ENCODE results near the gene CCDC12. TPM values are rescaled to one million over a fixed set of nuclear protein-coding genes. Genes with fewer than 3 reads are reported as not detected.

The CCDC12 gene
- total RNA-seq, 4 donors from 2014 or later: 64.6 to 101 (median 82.5) TPM

DNA sequence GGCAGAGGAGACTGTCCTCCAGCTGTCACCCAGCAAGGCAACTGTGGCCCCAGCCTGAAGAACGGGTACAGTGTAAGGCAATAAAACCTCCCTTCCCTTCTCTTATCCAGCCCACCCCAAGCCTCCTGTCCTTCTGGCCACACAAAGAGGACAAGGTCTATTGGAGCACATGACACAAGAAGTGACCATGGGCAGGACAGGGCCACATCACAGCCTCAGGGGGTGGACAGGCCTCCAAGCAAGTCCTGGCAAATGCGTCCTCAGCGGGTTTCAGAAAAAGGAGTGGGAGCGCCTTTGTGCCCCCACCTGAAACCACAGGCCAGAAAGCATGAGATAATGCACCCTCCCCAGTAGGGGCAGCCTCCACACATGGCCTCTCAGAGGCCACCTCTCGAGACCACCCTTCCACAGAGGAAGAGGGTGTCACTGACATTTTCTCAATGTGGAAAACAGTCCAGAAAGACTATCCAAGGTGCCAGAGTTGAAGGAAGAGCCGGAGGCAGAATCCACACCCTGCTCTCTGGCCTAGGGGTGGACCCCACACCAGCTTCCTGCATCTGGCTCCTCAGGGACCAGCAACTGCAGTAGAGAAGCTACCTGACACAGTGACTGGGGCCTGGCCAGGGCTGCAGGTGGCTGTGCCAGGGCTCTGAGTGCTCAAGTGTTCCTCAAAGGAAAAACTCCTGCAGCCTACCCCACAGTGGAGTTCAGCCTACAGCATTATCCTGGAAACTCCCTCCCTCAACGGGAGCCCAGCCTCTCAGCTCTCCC is 43.9 kb downstream of the CCDC12 start:
- DNase-seq (ENCODE audit: low spot score in 2 of 2): no peak
- TF ChIP-seq, protein P1, sequence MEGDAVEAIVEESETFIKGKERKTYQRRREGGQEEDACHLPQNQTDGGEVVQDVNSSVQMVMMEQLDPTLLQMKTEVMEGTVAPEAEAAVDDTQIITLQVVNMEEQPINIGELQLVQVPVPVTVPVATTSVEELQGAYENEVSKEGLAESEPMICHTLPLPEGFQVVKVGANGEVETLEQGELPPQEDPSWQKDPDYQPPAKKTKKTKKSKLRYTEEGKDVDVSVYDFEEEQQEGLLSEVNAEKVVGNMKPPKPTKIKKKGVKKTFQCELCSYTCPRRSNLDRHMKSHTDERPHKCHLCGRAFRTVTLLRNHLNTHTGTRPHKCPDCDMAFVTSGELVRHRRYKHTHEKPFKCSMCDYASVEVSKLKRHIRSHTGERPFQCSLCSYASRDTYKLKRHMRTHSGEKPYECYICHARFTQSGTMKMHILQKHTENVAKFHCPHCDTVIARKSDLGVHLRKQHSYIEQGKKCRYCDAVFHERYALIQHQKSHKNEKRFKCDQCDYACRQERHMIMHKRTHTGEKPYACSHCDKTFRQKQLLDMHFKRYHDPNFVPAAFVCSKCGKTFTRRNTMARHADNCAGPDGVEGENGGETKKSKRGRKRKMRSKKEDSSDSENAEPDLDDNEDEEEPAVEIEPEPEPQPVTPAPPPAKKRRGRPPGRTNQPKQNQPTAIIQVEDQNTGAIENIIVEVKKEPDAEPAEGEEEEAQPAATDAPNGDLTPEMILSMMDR (IDR thresholded peaks at IDR 0.05): no peak
- no peak for TF ChIP-seq POLR2A (IDR thresholded peaks at IDR 0.05)
- WGBS, 2 donors: 66 to 74% methylated on average over 7 of the region's 7 CpGs
- H3K4me3 ChIP-seq (ENCODE audit: low read depth, poor library complexity, severe bottlenecking): no peak overlapping the region
- intact Hi-C loops (cut with DNase I; ENCODE audit: low total_unique reads): no loop called here

DNA sequence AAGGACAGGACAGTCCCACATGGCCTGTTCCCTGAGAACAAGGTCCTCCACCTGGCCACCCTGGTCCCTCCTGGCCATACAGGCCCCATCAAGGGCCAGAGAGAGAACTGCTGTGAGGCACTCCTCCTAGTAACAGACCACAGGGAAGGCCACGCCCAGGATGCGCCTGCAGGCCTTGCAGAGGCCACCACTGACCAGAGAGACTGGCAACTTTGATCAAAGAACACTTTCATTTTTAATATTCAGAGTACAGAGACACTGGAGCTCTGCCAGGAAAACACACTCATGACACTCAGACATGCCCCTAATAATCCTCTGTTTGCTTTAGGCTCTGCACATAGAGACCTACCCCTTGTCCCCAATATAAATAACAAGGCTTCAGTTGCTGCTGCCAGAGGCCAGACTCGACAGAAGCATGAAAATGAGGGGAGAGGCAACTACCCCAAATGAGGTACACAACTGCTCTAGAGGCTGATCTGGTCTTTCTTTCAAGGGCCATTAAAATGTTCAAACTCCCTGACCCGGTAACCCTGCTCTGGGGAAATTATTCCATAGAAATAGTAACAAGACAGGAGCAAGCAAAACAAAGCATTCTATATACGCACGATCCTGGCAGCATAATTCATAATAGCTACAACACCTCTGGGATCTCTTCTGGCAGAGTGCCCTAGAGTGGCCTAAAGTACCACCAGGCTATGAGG is 44.8 kb downstream of the CCDC12 start:
- DNase-seq (ENCODE audit: low spot score in 2 of 2): no peak
- no peak overlapping the region for H3K4me3 ChIP-seq (ENCODE audit: low read depth, poor library complexity, severe bottlenecking)
- TF ChIP-seq POLR2A (IDR thresholded peaks at IDR 0.05): no peak
- TF ChIP-seq, protein P1 (IDR thresholded peaks at IDR 0.05): no peak
- intact Hi-C loops (cut with DNase I; ENCODE audit: low total_unique reads): no loop called here
- 44 to 56% methylated on average over 6 of the region's 6 CpGs for WGBS, 2 donors

DNA sequence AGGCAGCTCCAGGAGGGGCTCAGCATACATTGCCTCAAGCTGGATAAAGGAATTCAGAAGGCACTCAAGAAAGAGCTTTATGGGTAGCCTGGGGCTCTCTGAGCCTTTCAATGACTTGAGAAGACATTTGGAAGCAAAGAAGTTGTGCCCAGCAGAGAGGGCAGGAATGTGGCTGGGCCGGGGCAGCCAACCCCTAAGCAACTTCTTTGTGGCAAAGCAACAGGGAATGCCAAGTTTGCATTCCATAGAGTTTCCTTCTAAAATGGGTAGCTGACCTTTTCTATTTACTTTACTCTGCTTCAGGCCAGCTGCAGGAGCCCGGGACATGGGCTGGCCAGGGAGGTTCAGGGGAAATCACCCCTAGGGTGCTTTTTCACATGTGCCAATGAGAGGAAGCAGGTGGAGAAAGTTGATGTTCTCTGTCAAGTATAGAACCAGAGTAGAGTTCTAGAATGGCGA is 45.6 kb downstream of the CCDC12 start:
- intact Hi-C loops (cut with DNase I; ENCODE audit: low total_unique reads): no loop called here

DNA sequence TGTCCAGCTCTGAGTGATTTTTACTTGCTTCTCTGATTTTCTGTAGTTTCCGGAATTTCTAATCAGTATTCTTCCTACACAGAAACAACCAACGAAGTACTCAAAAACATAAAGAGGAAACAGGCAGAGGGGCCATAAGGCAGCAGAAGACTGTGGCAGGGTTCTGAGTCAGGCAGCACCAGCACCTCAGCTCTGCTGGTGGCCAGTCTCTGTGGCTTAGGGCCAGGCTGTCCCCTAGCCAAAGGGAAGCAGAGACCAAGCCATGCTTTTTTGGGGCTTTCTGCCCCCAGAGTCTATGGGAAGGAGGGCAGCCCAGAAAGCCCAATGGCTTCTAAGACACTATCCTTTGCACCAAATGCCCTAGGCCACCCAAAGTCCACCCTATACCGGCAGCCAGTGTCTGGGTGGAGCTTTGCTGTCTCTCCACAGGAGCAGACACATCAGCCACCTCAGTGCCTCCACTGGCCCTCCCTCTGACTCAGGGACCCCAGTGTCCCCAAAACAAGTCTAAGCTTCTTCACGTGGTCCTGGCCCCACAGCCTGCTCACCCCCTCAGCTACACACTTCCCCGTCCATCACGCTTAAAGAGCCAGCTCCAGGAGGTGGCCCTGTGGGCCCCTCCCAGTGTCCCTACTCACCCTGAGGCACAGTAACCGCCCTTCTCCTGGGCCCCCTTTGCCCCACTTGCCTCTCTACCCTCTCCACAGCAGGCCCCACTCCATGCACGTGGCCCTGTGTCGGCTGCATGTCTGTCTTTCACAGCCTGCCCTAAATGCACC is 46.2 kb downstream of the CCDC12 start:
- DNase-seq (ENCODE audit: low spot score in 2 of 2): no peak
- no peak overlapping the region for H3K4me3 ChIP-seq (ENCODE audit: low read depth, poor library complexity, severe bottlenecking)
- 69 to 75% methylated on average over 9 of the region's 9 CpGs for WGBS, 2 donors
- intact Hi-C loops (cut with DNase I; ENCODE audit: low total_unique reads): no loop called here
- TF ChIP-seq POLR2A (IDR thresholded peaks at IDR 0.05): no peak
- TF ChIP-seq, protein P1 (IDR thresholded peaks at IDR 0.05): no peak

More for the DNA sequence above, 45.6 kb downstream of the CCDC12 start:
- no peak overlapping the region for H3K4me3 ChIP-seq (ENCODE audit: low read depth, poor library complexity, severe bottlenecking)
- 69 to 70% methylated on average over 3 of the region's 3 CpGs for WGBS, 2 donors
- no peak for TF ChIP-seq POLR2A (IDR thresholded peaks at IDR 0.05)
- TF ChIP-seq, protein P1 (IDR thresholded peaks at IDR 0.05): no peak
- no peak for DNase-seq (ENCODE audit: low spot score in 2 of 2)

DNA sequence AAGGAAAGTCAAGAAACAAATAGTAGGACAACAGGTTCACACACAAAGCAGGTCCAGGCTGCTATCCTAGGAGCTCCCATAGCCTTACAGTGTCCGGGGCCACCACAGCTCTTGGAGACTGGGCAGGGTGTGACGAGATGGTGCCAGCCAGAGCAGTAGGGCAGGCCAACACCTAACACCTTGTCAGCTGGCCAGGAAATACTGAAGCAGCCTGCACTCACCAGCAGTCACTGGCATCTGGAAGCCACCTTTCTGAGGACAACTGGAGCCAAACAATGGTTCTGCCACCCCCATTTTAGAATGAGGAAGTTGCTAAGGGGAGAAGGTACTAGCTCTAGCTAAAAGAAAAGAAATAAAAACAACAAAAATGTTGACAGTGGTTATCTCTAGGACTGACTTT is 47.2 kb downstream of the CCDC12 start:
- WGBS, 2 donors: 49 to 55% methylated on average over 2 of the region's 2 CpGs
- TF ChIP-seq, protein P1 (IDR thresholded peaks at IDR 0.05): no peak
- no peak for TF ChIP-seq POLR2A (IDR thresholded peaks at IDR 0.05)
- DNase-seq (ENCODE audit: low spot score in 2 of 2): no peak
- H3K4me3 ChIP-seq (ENCODE audit: low read depth, poor library complexity, severe bottlenecking): no peak overlapping the region
- intact Hi-C loops (cut with DNase I; ENCODE audit: low total_unique reads): loop anchor here (5.0 kb wide), 1 partner anchor 73 kb away; no protein-coding TSS in a partner anchor

Data from lower leg skin (tissue), 4 donors.